Esophagus (tissue), 2 donors: Measurements from ENCODE around the gene ADARB2. TPM values are rescaled to one million over a fixed set of nuclear protein-coding genes. Genes with fewer than 3 reads are reported as not detected.

Experiments
- H3K27ac ChIP-seq, 2 donors: one replicate each; pipeline ENCODE4 v1.5.1; 2013; ENCODE audit warnings: low read depth in 2 of 2, mild to moderate bottlenecking in 2 of 2, inconsistent platforms in 1 of 2, low read length in 1 of 2, moderate library complexity in 1 of 2
- H3K27me3 ChIP-seq, 2 donors: one replicate each; pipeline ENCODE4 v1.6.1; 2013; ENCODE audit warnings: low read length in 2 of 2, control low read depth in 1 of 2, mild to moderate bottlenecking in 1 of 2; ENCODE audit not compliant: insufficient read depth in 2 of 2, control insufficient read depth in 1 of 2
- H3K36me3 ChIP-seq, 2 donors: one replicate each; pipeline ENCODE4 v1.6.1; 2013; ENCODE audit warnings: low read length in 1 of 2; ENCODE audit not compliant: control insufficient read depth in 2 of 2, insufficient read depth in 2 of 2
- H3K4me1 ChIP-seq, 2 donors: one replicate each; pipeline ENCODE4 v1.6.1; 2013; ENCODE audit warnings: low read length in 1 of 2; ENCODE audit not compliant: control insufficient read depth in 2 of 2, insufficient read depth in 2 of 2
- H3K4me3 ChIP-seq, 2 donors: one replicate each; pipeline ENCODE4 v1.5.1; 2013; ENCODE audit warnings: low read length in 2 of 2, mild to moderate bottlenecking in 2 of 2, low read depth in 1 of 2, moderate library complexity in 1 of 2
- H3K9me3 ChIP-seq, 2 donors: one replicate each; pipeline ENCODE4 v1.6.1; 2013; ENCODE audit warnings: mild to moderate bottlenecking in 2 of 2, low read depth in 1 of 2, low read length in 1 of 2, moderate library complexity in 1 of 2; ENCODE audit not compliant: control insufficient read depth in 2 of 2, insufficient read depth in 1 of 2
- WGBS, 2 donors: extraction: QIAGEN DNeasy Blood & Tissue Kit; methylation state at CpG; one replicate each; pipeline ENCODE4 v1.1.7; 2013; 5-methylcytosine and 5-hydroxymethylcytosine counted together
- polyA plus RNA-seq, 2 donors: library from polyadenylated mRNA; stranded (reverse); fragments of 200-250 nt; gene quantifications; one replicate each; pipeline ENCODE4 v1.2.3, GENCODE V29; 2013
- donor health status: healthy with polysubstance abuse.
- donor health status: Bipolar disorder and iron deficiency.

Gene ADARB2
- polyA plus RNA-seq, 2 donors, result 0.33 to 0.65 TPM

- 68 to 75% methylated on average over 18 of the region's 18 CpGs for WGBS, 2 donors
- Histone ChIP-seq H3K4me3 (no peak overlapping the region), H3K4me1 (peaks cover 0 to 13% of the 10 kb centered on the region in 2 donors), H3K27ac (no peak overlapping the region), H3K27me3 (no peaks in the 10 kb centered on the region), H3K9me3 (no peaks in the 10 kb centered on the region), H3K36me3 (no peaks in the 10 kb centered on the region)
Measured at GRCh38 chr10:1403508-1404322, 333.6 kb downstream of the ADARB2 start.

DNA sequence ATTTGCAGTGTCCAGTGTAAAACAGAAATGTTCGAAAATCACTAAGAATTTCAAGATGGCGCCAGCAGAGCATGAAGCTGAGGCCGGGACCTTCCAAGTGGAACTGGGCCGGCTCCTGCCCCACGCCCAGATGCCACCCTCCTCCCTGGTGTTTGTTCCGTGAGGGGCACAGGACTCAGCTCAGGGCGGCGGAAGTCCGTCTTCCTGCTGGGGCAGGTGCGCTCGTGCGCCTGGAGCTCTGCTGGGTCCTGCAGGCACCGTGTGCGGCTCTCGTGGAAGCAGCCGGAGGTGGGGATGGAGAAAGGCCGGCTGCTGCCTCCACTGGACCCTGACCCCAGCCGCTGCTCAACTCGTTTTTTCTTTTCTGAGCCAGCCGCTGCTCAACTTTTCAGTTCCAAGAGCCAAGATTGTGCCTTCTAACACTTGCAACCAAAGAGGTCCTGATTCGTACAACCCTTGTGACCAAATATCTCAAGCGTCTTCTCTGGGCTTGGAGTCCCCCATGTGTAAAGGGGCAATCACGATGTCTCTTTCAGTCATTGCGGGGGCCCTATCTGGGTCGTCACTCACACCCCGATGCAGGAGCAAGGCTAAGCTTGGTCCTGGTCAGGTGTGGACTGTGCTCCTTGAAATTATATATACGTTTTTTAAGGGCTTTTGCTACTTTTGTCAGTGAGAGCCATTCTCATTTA lies 334.4 kb downstream of the ADARB2 start:
- Histone ChIP-seq H3K9me3 (no peaks in the 10 kb centered on the region), H3K27ac (no peak overlapping the region), H3K4me1 (peaks cover 0 to 13% of the 10 kb centered on the region in 2 donors), H3K27me3 (no peaks in the 10 kb centered on the region), H3K4me3 (no peak overlapping the region), H3K36me3 (no peaks in the 10 kb centered on the region)
- WGBS, 2 donors, result 92 to 94% methylated on average over 27 of the region's 27 CpGs

DNA sequence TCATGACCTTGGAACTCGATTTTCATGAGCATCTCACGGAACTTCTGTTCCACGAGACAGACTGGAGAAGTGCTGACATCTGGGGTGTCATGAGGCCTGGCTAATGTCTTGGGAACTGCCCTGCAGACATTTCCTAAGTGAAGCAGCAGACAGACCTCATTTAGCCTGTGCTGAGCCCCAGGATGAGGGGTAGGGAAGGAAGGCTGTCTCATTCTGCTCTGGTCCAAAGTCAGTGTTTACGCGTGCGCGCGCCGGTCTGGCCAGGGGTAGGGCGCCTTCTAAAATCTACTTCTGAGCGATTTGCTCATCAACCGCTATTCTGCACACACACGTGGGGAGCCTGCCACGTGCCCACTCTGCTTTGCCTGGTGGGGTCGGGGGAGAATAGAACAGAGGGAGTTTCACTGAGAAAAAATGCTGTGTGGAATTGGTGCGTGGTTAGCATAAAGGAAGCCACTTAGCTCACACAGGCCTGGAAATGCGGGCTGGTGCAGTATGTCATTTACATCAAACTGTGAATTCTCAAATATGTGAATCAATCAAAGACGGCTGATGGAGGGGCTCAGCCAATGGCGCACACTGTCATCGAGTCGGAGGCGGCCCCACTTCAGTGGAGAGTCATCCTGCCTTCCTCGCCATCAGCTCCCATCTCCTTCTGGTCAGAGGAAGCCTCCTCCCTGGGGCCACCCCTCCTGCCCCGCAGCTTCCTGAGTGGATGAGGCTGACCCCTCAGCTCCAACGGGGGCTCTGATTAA lies 335.1 kb downstream of the ADARB2 start:
- H3K27ac ChIP-seq, result no peak overlapping the region
- H3K4me3 ChIP-seq, result no peak overlapping the region
- H3K4me1 ChIP-seq, result peaks cover 0 to 13% of the 10 kb centered on the region in 2 donors
- no peaks in the 10 kb centered on the region for H3K27me3 ChIP-seq
- H3K36me3 ChIP-seq, result no peaks in the 10 kb centered on the region
- H3K9me3 ChIP-seq, result no peaks in the 10 kb centered on the region
- 83 to 89% methylated on average over 25 of the region's 25 CpGs for WGBS, 2 donors

DNA sequence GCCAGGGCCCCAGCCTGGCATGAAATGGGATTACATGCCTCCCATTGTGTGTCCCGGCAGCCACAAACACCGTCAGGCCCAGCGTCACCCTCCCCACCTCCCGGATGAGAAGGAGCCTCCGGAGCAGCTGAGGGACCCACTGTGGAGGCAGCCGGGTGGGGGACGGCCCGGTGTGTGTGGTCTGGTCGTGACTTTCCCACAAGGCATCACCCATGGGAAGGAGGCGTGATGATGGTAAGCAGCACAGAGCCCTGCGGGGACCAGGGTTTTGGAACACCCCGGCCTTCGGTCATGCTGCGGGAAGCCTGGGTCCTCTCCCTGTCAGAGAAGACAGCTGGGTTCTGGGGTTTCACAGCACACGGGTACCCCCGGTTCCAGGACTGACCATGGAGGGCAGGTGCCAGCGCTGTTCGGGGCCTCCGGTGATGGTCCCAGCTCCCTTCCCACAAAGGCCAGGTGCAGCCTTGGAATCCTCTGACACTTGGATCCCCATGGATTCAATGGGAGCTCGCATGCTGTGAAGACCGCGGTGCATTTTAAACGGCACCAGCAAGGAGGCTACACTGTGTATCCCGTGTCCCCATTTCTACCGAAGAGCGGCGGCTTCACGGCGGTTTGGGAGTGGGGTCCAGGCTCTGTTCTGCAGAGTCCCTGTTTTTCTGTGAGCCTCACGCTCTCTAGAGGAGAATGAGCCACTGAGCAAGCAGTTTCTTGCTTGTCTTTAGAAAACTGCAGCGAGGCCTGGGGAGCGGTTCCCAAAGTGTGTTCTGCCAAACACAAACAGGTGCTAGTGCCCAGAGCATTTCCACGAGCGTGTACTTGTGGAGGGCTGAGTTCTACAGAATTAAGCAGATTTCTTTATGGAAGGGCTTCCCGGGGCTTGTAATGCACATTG lies 336.0 kb downstream of the ADARB2 start:
- Histone ChIP-seq H3K4me3 (no peak overlapping the region), H3K36me3 (no peaks in the 10 kb centered on the region), H3K4me1 (peaks cover 0 to 13% of the 10 kb centered on the region in 2 donors), H3K9me3 (no peaks in the 10 kb centered on the region), H3K27me3 (no peaks in the 10 kb centered on the region), H3K27ac (no peak overlapping the region)
- WGBS, 2 donors, result 87 to 88% methylated on average over 35 of the region's 35 CpGs

DNA sequence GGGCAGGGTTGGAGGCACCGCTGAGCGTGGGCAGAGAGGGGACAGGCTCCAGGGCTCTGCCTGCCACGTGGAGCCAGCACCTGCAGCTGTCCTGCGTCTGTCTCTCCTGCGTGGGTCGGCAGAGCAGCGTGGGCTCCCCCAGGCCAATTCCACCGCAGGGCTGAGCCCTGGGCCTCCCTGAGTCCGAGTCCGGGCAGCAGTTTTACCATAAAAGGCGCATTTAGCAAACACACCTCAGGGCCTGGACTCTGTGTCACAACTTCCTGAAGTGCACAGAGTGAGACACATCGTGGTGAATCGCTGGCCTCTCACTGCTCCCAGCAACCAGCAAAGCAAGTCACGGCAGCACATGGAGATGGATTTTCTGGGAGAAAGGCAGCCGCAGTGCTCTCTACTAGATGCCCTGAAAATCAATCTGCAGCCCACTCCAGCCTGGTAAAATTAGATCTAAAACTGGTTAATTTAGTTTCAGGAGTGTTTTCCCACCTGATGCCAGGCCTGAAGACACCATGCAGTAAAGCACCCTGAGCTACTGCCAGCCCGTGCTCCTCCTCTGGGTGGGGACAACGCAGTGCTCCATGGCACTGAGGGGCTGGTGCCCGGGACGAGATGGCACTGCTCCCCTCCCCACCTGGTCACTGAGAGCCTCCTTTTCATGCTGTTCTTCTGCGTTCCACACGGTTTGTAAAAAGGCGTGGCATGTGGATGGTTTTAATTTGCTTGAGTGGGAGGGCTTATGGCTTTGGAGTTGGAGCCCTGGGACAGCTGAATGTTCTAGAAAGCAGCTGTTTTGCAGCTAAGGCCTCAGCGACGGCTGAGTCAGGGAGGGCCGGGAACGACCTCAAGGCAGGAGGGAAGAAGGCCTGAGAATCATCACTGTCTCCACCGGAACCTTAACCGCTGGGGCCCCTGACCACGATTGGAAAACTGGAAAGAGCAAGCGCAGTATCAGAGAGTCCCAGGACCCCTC lies 336.9 kb downstream of the ADARB2 start:
- H3K27me3 ChIP-seq, result no peaks in the 10 kb centered on the region
- peak overlapping the region in 1 of 2 donors; percentile 7 for H3K4me3 ChIP-seq
- peak overlapping the region in 1 of 2 donors; percentile 54 for H3K27ac ChIP-seq
- no peaks in the 10 kb centered on the region for H3K9me3 ChIP-seq
- WGBS, 2 donors, result 56 to 62% methylated on average over 30 of the region's 30 CpGs
- no peaks in the 10 kb centered on the region for H3K36me3 ChIP-seq
- peaks cover 0 to 11% of the 10 kb centered on the region in 2 donors for H3K4me1 ChIP-seq

- Histone ChIP-seq H3K27me3 (no peaks in the 10 kb centered on the region), H3K4me1 (peaks cover 0 to 11% of the 10 kb centered on the region in 2 donors), H3K27ac (peak overlapping the region in 1 of 2 donors; percentile 54), H3K4me3 (no peak overlapping the region), H3K9me3 (no peaks in the 10 kb centered on the region), H3K36me3 (no peaks in the 10 kb centered on the region)
- 75 to 82% methylated on average over 11 of the region's 11 CpGs for WGBS, 2 donors
Measured at GRCh38 chr10:1399431-1400100, 337.8 kb downstream of the ADARB2 start.

DNA sequence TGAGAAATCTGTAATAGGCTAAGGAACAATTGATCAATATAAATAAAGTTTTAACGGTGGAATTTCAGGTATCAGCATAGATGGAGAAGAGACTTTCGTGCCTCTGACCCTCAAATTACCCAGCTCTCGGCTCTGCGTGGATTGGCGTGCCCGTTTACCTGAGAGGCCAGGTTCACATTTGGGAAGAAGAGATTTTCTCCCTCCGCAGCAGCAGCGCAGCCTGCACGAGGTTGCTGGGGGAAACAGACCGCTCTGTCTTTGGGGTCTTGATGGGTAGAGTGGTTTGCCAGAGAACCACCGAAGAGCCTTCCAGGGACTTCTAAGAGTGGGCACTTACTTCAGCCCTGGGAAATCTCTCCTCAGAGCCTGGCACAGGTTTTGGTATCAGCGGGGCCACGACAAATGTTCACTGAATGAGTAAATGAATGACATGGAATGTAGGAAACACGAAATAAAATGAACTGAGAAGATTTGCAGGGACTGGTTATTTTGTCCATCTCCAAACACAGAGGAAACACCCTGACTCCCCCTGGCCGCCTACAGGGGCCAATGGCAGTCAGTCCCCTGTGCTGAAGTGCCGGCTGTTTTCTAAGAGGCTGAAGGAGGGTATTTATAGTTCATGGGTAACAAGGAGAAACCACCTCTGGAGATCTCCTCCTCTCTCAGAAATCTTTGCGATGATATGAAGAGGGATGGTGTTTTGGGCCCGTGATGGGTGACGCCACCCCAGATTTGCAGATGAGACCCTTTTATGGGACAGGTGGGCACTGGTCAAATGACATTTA lies 338.5 kb downstream of the ADARB2 start:
- WGBS, 2 donors, result 88 to 92% methylated on average over 19 of the region's 19 CpGs
- no peaks in the 10 kb centered on the region for H3K27me3 ChIP-seq

More for the DNA sequence above, 338.5 kb downstream of the ADARB2 start:
- Histone ChIP-seq H3K36me3 (no peaks in the 10 kb centered on the region), H3K4me1 (peaks cover 0 to 11% of the 10 kb centered on the region in 2 donors), H3K27ac (no peak overlapping the region), H3K4me3 (no peak overlapping the region), H3K9me3 (no peaks in the 10 kb centered on the region)
